Measurements from ENCODE around the gene RAB8A.

Gene RAB8A

DNA sequence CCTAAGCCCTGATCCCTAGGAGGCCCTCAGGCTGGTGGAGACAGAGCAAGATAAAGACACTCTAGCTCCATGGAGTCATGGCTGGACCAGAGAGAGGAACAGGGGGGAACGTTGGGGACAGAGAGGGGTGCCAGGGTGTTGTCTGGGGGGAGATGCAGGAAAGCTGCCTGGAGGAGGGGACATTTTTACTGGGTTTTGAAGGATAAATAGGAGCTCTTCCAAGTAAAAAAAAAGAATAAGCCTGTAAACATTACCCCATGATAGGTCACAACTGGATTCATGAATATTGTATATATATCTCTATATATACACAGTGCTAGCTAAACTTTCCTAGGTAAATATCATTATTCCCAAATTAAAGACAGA lies 32.5 kb downstream of the RAB8A start:
- no peak for DNase-seq (ENCODE audit: low read depth)
- H3K4me3 ChIP-seq (ENCODE audit: low read length), result no peak overlapping the region
- no peak for TF ChIP-seq CTCF (conservative IDR thresholded peaks at IDR 0.05; ENCODE audit: low read length)

- no peak overlapping the region for H3K4me3 ChIP-seq (ENCODE audit: low read length)
- no peak for DNase-seq (ENCODE audit: low read depth)
- no peak for TF ChIP-seq CTCF (conservative IDR thresholded peaks at IDR 0.05; ENCODE audit: low read length)
Observed at GRCh38 chr19:16146112-16146511, 34.4 kb downstream of the RAB8A start.

GRCh38 chr19:16148443-16149229 lies 36.9 kb downstream of the RAB8A start:
- DNase-seq (ENCODE audit: low read depth), result no peak
- no peak for TF ChIP-seq CTCF (conservative IDR thresholded peaks at IDR 0.05; ENCODE audit: low read length)
- no peak overlapping the region for H3K4me3 ChIP-seq (ENCODE audit: low read length)

- no peak overlapping the region for H3K4me3 ChIP-seq (ENCODE audit: low read length)
- DNase-seq (ENCODE audit: low read depth), result no peak
- TF ChIP-seq CTCF (conservative IDR thresholded peaks at IDR 0.05; ENCODE audit: low read length), result no peak
Observed at GRCh38 chr19:16153582-16154336, 42.1 kb downstream of the RAB8A start.

DNA sequence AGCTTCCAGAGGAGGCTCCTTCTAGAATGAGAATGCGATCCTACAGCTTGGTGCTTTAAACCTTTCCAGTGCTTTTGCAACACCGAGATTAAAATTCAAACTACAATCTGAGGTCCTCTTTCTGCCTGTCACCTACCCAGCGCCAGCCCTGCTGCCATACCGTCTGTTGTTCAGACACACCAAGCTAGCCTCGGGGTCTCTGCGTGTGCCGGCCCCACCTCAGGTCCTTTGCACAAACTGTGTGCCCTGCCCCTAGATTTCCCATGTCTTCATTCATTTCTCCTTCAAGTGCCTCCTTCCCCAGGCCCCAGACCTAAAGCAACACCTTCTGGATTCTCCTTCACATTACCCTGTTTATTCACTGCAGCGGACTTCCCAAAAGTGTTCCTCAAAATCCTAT lies 42.9 kb downstream of the RAB8A start:
- H3K4me3 ChIP-seq (ENCODE audit: low read length), result no peak overlapping the region
- TF ChIP-seq CTCF (conservative IDR thresholded peaks at IDR 0.05; ENCODE audit: low read length), result no peak
- no peak for DNase-seq (ENCODE audit: low read depth)

DNA sequence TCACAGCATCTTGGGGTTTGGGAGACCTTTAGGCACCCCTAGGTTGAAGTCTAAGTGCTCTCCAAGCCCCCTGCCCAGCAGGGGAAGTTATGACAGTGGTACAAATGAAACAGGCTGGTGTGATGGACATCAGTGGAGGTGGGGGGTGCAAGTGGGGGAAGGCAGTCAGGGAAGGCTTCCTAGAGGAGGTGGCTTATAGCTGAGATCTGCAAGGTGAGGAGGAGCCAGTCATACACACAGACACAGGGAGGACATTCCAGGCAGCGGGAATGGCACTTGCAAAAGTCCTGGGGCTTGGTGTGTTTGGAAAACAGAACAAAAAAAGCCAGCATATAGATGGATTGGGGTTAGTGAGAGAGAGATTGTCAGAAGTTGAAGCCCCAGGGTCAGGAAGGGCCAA lies 43.4 kb downstream of the RAB8A start:
- H3K4me3 ChIP-seq (ENCODE audit: low read length), result no peak overlapping the region
- DNase-seq (ENCODE audit: low read depth), result no peak
- no peak for TF ChIP-seq CTCF (conservative IDR thresholded peaks at IDR 0.05; ENCODE audit: low read length)

DNA sequence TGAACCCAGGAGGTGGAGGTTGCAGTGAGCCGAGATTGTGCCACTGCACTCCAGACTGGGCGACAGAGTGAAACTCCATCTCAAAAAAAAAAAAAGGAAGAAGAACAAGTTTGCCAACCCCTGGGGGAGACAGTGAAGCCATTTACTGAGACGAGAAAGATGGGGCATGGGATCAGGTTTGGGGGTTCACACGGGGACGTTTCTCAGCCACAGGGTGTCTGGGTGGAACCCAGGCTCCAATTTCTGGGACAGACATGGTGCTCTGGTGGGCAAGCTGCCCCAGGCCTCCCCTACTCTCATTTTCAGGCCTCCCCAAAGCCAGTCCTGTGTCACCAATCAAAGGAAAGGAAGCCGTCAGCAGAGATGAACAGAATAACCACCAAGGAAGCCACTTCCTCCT lies 45.2 kb downstream of the RAB8A start:
- no peak for DNase-seq (ENCODE audit: low read depth)
- no peak for TF ChIP-seq CTCF (conservative IDR thresholded peaks at IDR 0.05; ENCODE audit: low read length)
- no peak overlapping the region for H3K4me3 ChIP-seq (ENCODE audit: low read length)
